HEK293 (cell line): ENCODE data around the gene C9orf85.

Source experiments
- CTCF ChIA-PET: fragments of 350-600 bp; formaldehyde crosslinking; extraction: SDS; loops from one replicate; lab custom pipeline; 2021; ENCODE audit warnings: antibody characterized with exemption; lab: Yijun Ruan, JAX
- POLR2A ChIA-PET: fragments of 300-600 bp; formaldehyde crosslinking; extraction: SDS; loops from one replicate; lab custom pipeline; 2020; ENCODE audit warnings: antibody characterized with exemption, inconsistent platforms; lab: Yijun Ruan, JAX
- H3K27ac ChIP-seq: fragments of 200-500 bp; sonication (Bioruptor generic); 2 replicates; pipeline ENCODE4 v1.5.1; 2014; ENCODE audit warnings: low read depth, low read length, control low read depth, inconsistent platforms; ENCODE audit errors: extremely low read depth
- H3K36me3 ChIP-seq, 2 experiments: fragments of 200-500 bp in 1 of 2; sonication (Bioruptor generic) in 1 of 2; 1 replicate in 1 of 2; 2 replicates in 1 of 2; pipeline ENCODE4 v1.5.1; 2014 to 2017; ENCODE audit warnings: inconsistent platforms in 2 of 2, low read length in 2 of 2; ENCODE audit not compliant: control insufficient read depth in 2 of 2, insufficient read depth in 1 of 2
- H3K4me1 ChIP-seq: fragments of 200-500 bp; sonication (Bioruptor generic); 2 replicates; pipeline ENCODE4 v1.5.1; 2014; ENCODE audit warnings: mild to moderate bottlenecking, low read length, inconsistent platforms; ENCODE audit not compliant: control insufficient read depth, insufficient read depth
- H3K4me3 ChIP-seq: 2 replicates; pipeline ENCODE4 v1.5.1; 2011; ENCODE audit warnings: low read depth, mild to moderate bottlenecking, control low read depth, low read length, moderate library complexity
- H3K9me3 ChIP-seq: fragments of 200-500 bp; sonication (Bioruptor generic); 2 replicates; pipeline ENCODE4 v1.5.1; 2014; ENCODE audit warnings: low read depth, low read length, inconsistent platforms; ENCODE audit not compliant: control insufficient read depth, insufficient read depth
- GLI2 ChIP-seq: fragments of 450-650 bp; formaldehyde crosslinking; IDR thresholded peaks from 2 replicates; pipeline ENCODE4; 2017; ENCODE audit warnings: missing biosample characterization, missing genetic modification characterization, low read depth, borderline replicate concordance
- HOXD13 ChIP-seq: sonication (generic); formaldehyde crosslinking; IDR thresholded peaks from 2 replicates; pipeline ENCODE4 v1.8.0; 2022; ENCODE audit warnings: missing genetic modification reagents, borderline replicate concordance
- PRDM2 ChIP-seq: fragments of 450-650 bp; formaldehyde crosslinking; IDR thresholded peaks from 2 replicates; pipeline ENCODE4 v1.5.1; 2016; ENCODE audit warnings: missing biosample characterization, missing genetic modification characterization, borderline replicate concordance
- SCRT1 ChIP-seq: fragments of 450-650 bp; formaldehyde crosslinking; IDR thresholded peaks from 2 replicates; pipeline ENCODE4 v1.5.1; 2016; ENCODE audit warnings: missing biosample characterization, missing genetic modification characterization, borderline replicate concordance
- SETDB1 ChIP-seq: IDR thresholded peaks from one replicate; pipeline ENCODE4 v1.6.1; 2017; ENCODE audit warnings: mild to moderate bottlenecking, low read length, moderate library complexity, mixed read lengths; ENCODE audit not compliant: insufficient read length
- ZBTB1 ChIP-seq: fragments of 450-650 bp; formaldehyde crosslinking; IDR thresholded peaks from 2 replicates; pipeline ENCODE4 v1.5.1; 2016; ENCODE audit warnings: missing biosample characterization, missing genetic modification characterization
- ZBTB21 ChIP-seq: fragments of 450-650 bp; formaldehyde crosslinking; IDR thresholded peaks from 2 replicates; pipeline ENCODE4 v1.5.1; 2017; ENCODE audit warnings: missing biosample characterization, missing genetic modification characterization
- ZNF10 ChIP-seq: fragments of 450-650 bp; formaldehyde crosslinking; IDR thresholded peaks from 2 replicates; pipeline ENCODE4 v1.5.1; 2017; ENCODE audit warnings: missing biosample characterization, missing genetic modification characterization
- ZNF121 ChIP-seq: fragments of 450-650 bp; formaldehyde crosslinking; IDR thresholded peaks from 2 replicates; pipeline ENCODE4 v1.5.1; 2016; ENCODE audit warnings: missing biosample characterization, missing genetic modification characterization
- ZNF155 ChIP-seq: fragments of 450-650 bp; formaldehyde crosslinking; IDR thresholded peaks from 2 replicates; pipeline ENCODE4 v1.5.1; 2016; ENCODE audit warnings: missing biosample characterization, missing genetic modification characterization
- ZNF184 ChIP-seq: fragments of 450-650 bp; IDR thresholded peaks from 2 replicates; pipeline ENCODE4 v1.5.1; 2018; ENCODE audit warnings: missing biosample characterization, mild to moderate bottlenecking, missing genetic modification characterization
- ZNF221 ChIP-seq: fragments of 450-650 bp; formaldehyde crosslinking; IDR thresholded peaks from 2 replicates; pipeline ENCODE4 v1.5.1; 2017; ENCODE audit warnings: missing biosample characterization, missing genetic modification characterization, borderline replicate concordance
- ZNF449 ChIP-seq: fragments of 450-650 bp; formaldehyde crosslinking; IDR thresholded peaks from 2 replicates; pipeline ENCODE4 v1.5.1; 2017; ENCODE audit warnings: missing biosample characterization, mild to moderate bottlenecking, missing genetic modification characterization, moderate library complexity
- ZNF514 ChIP-seq: fragments of 450-650 bp; formaldehyde crosslinking; IDR thresholded peaks from 2 replicates; pipeline ENCODE4 v1.5.1; 2016; ENCODE audit warnings: missing biosample characterization, missing genetic modification characterization
- ZNF530 ChIP-seq: fragments of 450-650 bp; formaldehyde crosslinking; IDR thresholded peaks from 2 replicates; pipeline ENCODE4 v1.5.1; 2016; ENCODE audit warnings: low read depth, missing biosample characterization, missing genetic modification characterization
- ZNF549 ChIP-seq: fragments of 450-650 bp; IDR thresholded peaks from 2 replicates; pipeline ENCODE4 v1.5.1; 2018; ENCODE audit warnings: missing biosample characterization, missing genetic modification characterization, mild to moderate bottlenecking, inconsistent platforms, moderate library complexity
- ZNF654 ChIP-seq: fragments of 450-650 bp; formaldehyde crosslinking; IDR thresholded peaks from 2 replicates; pipeline ENCODE4 v1.5.1; 2016; ENCODE audit warnings: low read depth, missing biosample characterization, missing genetic modification characterization
- ZNF658 ChIP-seq: fragments of 450-650 bp; formaldehyde crosslinking; IDR thresholded peaks from 2 replicates; pipeline ENCODE4; 2016; ENCODE audit warnings: missing biosample characterization, missing genetic modification characterization
- TF ChIP-seq, protein P1 (sequence below): fragments of 450-650 bp; IDR thresholded peaks from 2 replicates; pipeline ENCODE4 v1.5.1; 2018; ENCODE audit warnings: missing biosample characterization, mild to moderate bottlenecking, missing genetic modification characterization
- TF ChIP-seq, protein P2 (sequence below): fragments of 450-650 bp; formaldehyde crosslinking; IDR thresholded peaks from 2 replicates; pipeline ENCODE4 v1.5.1; 2016; ENCODE audit warnings: missing biosample characterization, missing genetic modification characterization

The C9orf85 gene

DNA sequence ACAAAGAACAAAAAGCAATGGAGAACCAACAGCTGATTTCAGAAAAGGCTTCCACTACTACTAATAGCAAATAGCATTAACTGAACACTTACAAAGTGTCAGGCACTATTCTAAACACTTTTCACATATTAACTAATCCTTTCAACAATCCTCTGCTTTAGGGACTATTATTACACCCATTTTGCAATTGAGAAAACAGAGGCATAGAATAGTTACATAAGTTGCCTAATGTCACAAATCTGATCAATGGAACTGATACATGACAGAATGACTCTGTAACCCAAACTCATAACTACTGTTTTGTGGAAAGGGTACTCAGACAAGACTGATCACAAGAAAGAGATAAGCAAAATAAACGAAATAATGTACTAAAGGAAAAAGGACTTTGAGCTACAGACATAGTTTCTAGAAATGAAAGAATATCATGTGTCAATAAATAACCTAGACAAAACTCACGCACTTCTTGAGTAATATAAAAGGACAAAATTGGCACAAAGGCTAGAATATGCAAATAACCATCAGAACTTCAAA is 31.7 kb upstream of the C9orf85 start (continued):
- TF ChIP-seq ZNF514 (tag by site-specific recombination) (no peak), ZNF530 (tag by site-specific recombination) (no peak)

- TF ChIP-seq SETDB1 (peak; percentile 45), ZNF184 (peak; percentile 99), HOXD13 (CRISPR knock-in tag) (no peak), ZBTB21 (tag by site-specific recombination) (no peak)
- TF ChIP-seq, all 188 proteins: peak for 2
- H3K27ac ChIP-seq: no peak overlapping the region
- no peaks in the 10 kb centered on the region for H3K4me1 ChIP-seq
- no peaks in the 10 kb centered on the region for H3K9me3 ChIP-seq
- no peak overlapping the region for H3K4me3 ChIP-seq
- H3K36me3 ChIP-seq: no peaks in the 10 kb centered on the region
- CTCF ChIA-PET: interaction anchor here (0.6 kb wide), 2 partner anchors 60 to 64 kb away, joined by 3 to 4 read pairs; no protein-coding TSS in a partner anchor
- POLR2A ChIA-PET: no interaction called here
These were observed 27.4 kb upstream of the C9orf85 start for GRCh38 chr9:71884005-71884404.

GRCh38 chr9:71885467-71885866 is 26.0 kb upstream of the C9orf85 start:
- Histone ChIP-seq H3K4me3 (no peak overlapping the region), H3K4me1 (no peaks in the 10 kb centered on the region), H3K27ac (no peak overlapping the region), H3K9me3 (no peaks in the 10 kb centered on the region), H3K36me3 (no peaks in the 10 kb centered on the region)
- ChIA-PET CTCF (no interaction called here), POLR2A (no interaction called here)
- TF ChIP-seq ZNF549 (tag by site-specific recombination) (no peak), ZNF654 (tag by site-specific recombination) (no peak), ZBTB1 (tag by site-specific recombination) (no peak), ZNF449 (tag by site-specific recombination) (no peak), SCRT1 (tag by site-specific recombination) (no peak)
- TF ChIP-seq, protein P1, sequence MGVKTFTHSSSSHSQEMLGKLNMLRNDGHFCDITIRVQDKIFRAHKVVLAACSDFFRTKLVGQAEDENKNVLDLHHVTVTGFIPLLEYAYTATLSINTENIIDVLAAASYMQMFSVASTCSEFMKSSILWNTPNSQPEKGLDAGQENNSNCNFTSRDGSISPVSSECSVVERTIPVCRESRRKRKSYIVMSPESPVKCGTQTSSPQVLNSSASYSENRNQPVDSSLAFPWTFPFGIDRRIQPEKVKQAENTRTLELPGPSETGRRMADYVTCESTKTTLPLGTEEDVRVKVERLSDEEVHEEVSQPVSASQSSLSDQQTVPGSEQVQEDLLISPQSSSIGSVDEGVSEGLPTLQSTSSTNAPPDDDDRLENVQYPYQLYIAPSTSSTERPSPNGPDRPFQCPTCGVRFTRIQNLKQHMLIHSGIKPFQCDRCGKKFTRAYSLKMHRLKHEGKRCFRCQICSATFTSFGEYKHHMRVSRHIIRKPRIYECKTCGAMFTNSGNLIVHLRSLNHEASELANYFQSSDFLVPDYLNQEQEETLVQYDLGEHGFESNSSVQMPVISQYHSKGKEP (tag by site-specific recombination): no peak

- POLR2A ChIA-PET: no interaction called here
- H3K36me3 ChIP-seq: no peaks in the 10 kb centered on the region
- no peak for TF ChIP-seq ZNF221 (tag by site-specific recombination)
- TF ChIP-seq ZNF121 (tag by site-specific recombination): no peak
- TF ChIP-seq ZNF10: no peak
- TF ChIP-seq ZNF155 (tag by site-specific recombination): no peak
- TF ChIP-seq ZNF658 (tag by site-specific recombination): no peak
- TF ChIP-seq GLI2: no peak
- TF ChIP-seq, protein P2, sequence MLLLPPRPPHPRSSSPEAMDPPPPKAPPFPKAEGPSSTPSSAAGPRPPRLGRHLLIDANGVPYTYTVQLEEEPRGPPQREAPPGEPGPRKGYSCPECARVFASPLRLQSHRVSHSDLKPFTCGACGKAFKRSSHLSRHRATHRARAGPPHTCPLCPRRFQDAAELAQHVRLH: no peak
- no peak for TF ChIP-seq PRDM2
- CTCF ChIA-PET: no interaction called here
- no peaks in the 10 kb centered on the region for H3K4me1 ChIP-seq
- H3K9me3 ChIP-seq: no peaks in the 10 kb centered on the region
- no peak overlapping the region for H3K4me3 ChIP-seq
- H3K27ac ChIP-seq: no peak overlapping the region
These were observed 25.4 kb upstream of the C9orf85 start for GRCh38 chr9:71886015-71886414.
